GM19240 (cell line): ENCODE data around the gene UBB.
"Not testable (repeated sequence)": the region's sequence is repeated elsewhere in the genome, so short reads cannot be mapped to it uniquely, and the experiment has no call there.

Experiments
- DNase-seq: peaks from one replicate; pipeline ENCODE4 v3.0.0; 2011; ENCODE audit warnings: low spot score; ENCODE audit not compliant: insufficient read length

Gene UBB

GRCh38 chr17:16374146-16374938, 6.5 kb upstream of the UBB start:
- DNase-seq, result no peak

DNA sequence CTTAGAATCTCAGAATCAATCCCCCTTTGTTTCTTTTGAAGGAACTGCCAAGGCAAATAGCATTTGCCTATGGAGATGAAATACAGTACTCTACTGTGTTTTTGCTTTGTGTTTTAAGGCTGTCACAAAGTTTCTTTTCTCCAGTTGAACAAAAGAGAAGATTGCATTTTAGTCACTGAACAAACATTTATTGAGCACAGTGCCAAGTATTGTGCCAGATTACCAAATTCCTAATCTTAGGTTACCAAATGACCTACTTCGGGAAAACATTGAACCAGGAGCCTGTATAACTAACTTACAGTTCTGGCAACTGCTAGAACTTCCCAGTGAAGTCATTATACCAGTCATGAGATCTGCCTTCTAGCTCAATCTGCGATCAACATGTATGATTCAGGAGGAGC, 3.0 kb upstream of the UBB start:
- no peak for DNase-seq

GRCh38 chr17:16378636-16379282, 2.1 kb upstream of the UBB start:
- DNase-seq, result no peak

GRCh38 chr17:16379654-16380053, 1.2 kb upstream of the UBB start:
- no peak for DNase-seq

- no peak for DNase-seq
These were observed 567 bp downstream of the UBB start for GRCh38 chr17:16381496-16381820.

DNA sequence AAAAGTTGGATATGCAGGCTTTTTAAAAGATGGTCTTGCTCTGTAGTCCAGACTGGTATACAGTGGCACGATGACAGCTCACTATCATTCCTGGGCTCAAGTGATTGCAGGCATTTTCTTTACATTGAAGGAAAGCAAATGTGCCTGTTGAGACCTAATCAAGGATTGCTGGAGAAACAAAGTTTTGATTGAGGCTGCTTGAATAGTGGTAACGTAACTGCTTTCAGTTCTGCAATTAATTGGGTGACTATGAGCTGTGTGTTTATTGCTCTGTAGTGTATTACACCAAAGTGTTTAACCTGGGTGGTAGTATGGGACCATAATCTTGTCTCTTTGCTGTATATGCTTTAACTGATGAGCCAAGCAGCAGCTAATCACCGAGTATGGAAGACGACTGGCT, 2.3 kb downstream of the UBB start:
- DNase-seq, result no peak

DNA sequence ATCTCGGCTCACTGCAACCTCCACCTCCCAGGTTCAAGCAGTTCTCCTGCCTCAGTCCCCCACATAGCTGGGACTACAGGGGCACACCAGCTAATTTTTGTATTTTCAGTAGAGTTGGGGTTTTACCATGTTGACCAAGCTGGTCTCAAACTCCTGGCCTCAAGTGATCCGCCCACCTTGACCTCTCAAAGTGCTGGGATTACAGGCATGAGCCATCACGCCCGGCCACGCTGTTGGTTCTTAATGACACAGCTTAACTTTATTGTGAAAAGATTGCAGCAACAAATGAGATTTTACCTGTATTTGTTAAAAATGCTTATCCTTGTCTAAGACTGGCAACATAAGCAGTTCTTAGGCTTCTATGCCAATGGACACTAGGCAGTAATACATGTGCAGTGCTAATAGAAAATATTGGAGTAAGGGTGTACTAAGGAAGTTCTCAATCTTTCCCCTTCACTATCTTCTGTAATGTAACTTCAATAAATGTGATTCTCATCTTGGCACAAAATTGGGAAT, 2.9 kb downstream of the UBB start:
- DNase-seq, result no peak

DNA sequence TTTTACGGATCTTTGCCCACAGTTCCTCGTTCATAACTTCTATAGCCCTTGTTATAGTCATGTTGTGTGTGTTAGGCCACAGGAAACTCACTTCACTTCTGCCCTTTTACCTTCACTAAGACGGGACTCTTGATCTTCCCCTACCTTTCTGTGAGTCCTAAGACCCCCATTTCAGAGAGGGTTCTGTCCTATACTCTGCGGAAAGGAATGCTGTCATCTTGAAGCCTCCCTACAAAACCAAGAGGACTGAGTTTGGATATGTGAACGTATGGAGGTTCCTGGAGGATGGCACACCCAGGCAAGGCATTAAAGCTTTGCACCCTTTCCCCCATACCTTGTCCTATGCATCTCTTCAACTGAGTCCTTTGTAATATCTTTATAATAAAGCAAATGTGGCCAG, 3.7 kb downstream of the UBB start:
- DNase-seq, result no peak

- DNase-seq, result not testable (repeated sequence)
These were observed 5.2 kb downstream of the UBB start for GRCh38 chr17:16386126-16386507.

GRCh38 chr17:16391451-16391850, 10.6 kb downstream of the UBB start:
- DNase-seq, result no peak

- not testable (repeated sequence) for DNase-seq
These were observed 11.6 kb downstream of the UBB start for GRCh38 chr17:16392491-16392890.

GRCh38 chr17:16395887-16396286, 15.0 kb downstream of the UBB start:
- DNase-seq, result not testable (repeated sequence)

GRCh38 chr17:16396693-16397092, 15.8 kb downstream of the UBB start:
- not testable (repeated sequence) for DNase-seq

GRCh38 chr17:16398270-16399267, 17.7 kb downstream of the UBB start:
- DNase-seq, result peak; percentile 35

- DNase-seq, result not testable (repeated sequence)
These were observed 23.0 kb downstream of the UBB start for GRCh38 chr17:16403847-16404246.

- no peak for DNase-seq
These were observed 26.1 kb downstream of the UBB start for GRCh38 chr17:16406742-16407674.

GRCh38 chr17:16407911-16408588, 27.2 kb downstream of the UBB start:
- peak; percentile 56 for DNase-seq

DNA sequence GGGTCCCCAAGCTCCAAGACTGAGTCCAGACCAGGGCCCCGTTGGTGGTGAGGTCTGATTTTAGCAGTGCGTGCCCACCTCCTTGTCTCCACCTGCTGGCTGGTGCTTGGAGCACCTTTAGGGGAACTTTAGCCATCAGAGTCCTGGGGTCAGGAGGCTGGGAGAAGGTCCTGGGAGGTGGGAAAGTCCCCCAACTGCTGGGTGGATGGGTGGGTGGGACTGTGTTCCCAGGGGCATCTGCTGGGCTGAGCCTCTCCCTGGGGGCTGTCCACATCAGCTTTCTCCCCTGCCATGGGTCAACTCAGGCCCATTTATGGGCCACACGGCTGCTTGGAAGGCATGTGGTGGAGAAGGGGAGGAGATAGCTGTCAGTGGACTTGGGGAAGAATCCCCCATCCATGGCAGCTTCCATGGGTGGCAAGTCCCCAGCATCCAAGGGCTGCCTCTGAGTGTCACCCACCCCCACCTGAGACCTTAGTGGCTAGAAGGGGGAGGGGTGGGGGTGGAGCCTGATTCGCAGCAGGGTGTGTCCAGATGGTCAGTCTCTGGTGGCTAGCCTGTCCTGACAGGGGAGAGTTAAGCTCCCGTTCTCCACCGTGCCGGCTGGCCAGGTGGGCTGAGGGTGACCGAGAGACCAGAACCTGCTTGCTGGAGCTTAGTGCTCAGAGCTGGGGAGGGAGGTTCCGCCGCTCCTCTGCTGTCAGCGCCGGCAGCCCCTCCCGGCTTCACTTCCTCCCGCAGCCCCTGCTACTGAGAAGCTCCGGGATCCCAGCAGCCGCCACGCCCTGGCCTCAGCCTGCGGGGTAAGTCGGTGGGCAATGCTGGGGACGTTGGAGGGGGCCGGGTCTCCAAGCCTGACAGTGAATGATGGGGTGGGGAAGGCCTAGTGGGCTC, 34.4 kb downstream of the UBB start, which contains the start of gene TRPV2:
TRPV2 (plus strand) TSS at position 541 of the 894 bp plus-strand sequence. CDS start 2,098 bp downstream, outside the sequence.
- DNase-seq, result no peak

DNA sequence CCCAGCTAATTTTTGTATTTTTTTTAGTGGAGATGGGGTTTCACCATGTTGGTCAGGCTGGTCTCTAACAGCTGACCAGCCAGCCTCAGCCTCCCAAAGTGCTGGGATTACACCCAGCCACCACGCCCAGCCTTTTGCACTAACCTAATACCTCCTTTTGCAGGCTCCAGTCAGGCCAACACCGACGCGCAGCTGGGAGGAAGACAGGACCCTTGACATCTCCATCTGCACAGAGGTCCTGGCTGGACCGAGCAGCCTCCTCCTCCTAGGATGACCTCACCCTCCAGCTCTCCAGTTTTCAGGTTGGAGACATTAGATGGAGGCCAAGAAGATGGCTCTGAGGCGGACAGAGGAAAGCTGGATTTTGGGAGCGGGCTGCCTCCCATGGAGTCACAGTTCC, 36.5 kb downstream of the UBB start:
- DNase-seq, result no peak
